ENCODE results near the gene PIK3CA. TPM values are rescaled to one million over a fixed set of nuclear protein-coding genes. Genes with fewer than 3 reads are reported as not detected.

The PIK3CA gene
- polyA plus RNA-seq, 5 donors, result 20.7 to 35.3 (median 32.5) TPM

Other genes starting within 250 kb of the PIK3CA start
- gene ZMAT3, start 76.5 kb upstream of the PIK3CA start, polyA plus RNA-seq (ENCODE audit: insufficient read depth in 1 of 5, insufficient read length in 5 of 5, low replicate concordance in 1 of 5), result 1 to 10 TPM; 4.2 to 5.8 (median 5.4) TPM
- 10 to 100 TPM in 4 of 5 donors, 1 to 10 TPM in 1; 6.8 to 12.1 (median 11.5) TPM for gene KCNMB3, start 102.8 kb downstream of the PIK3CA start, polyA plus RNA-seq (ENCODE audit: insufficient read depth in 1 of 5, insufficient read length in 5 of 5, low replicate concordance in 1 of 5)
- gene ZNF639, start 174.7 kb downstream of the PIK3CA start, polyA plus RNA-seq (ENCODE audit: insufficient read depth in 1 of 5, insufficient read length in 5 of 5, low replicate concordance in 1 of 5), result 10 to 100 TPM; 49.1 to 68.3 (median 57.0) TPM
- gene MFN1, start 199.4 kb downstream of the PIK3CA start, polyA plus RNA-seq (ENCODE audit: insufficient read depth in 1 of 5, insufficient read length in 5 of 5, low replicate concordance in 1 of 5), result 10 to 100 TPM; 48.4 to 78.6 (median 72.5) TPM